Sigmoid colon (tissue), 7 donors: ENCODE data around the gene RIPOR3. TPM values are rescaled to one million over a fixed set of nuclear protein-coding genes. Genes with fewer than 3 reads are reported as not detected.

Experiments
- DNase-seq: peaks from one replicate; pipeline ENCODE4 v3.0.0-alpha.2; 2019
- H3K27ac ChIP-seq, 4 donors: fragments of 200-600 bp; sonication (generic); one replicate each; pipeline ENCODE4 v1.5.1; 2016 to 2019; ENCODE audit warnings: mild to moderate bottlenecking in 1 of 4
- H3K27me3 ChIP-seq, 3 donors: fragments of 200-600 bp; sonication (generic); one replicate each; pipeline ENCODE4 v1.5.1; 2019; ENCODE audit warnings: mild to moderate bottlenecking in 1 of 3
- H3K36me3 ChIP-seq, 4 donors: fragments of 200-600 bp; sonication (generic); one replicate each; pipeline ENCODE4 v1.5.1; 2016 to 2019
- H3K4me1 ChIP-seq, 4 donors: fragments of 200-600 bp; sonication (generic); one replicate each; pipeline ENCODE4 v1.5.1; 2017 to 2019
- H3K4me3 ChIP-seq, 4 donors: fragments of 200-600 bp; sonication (generic); one replicate each; pipeline ENCODE4 v1.5.1; 2017 to 2019; ENCODE audit warnings: mild to moderate bottlenecking in 2 of 4, moderate library complexity in 1 of 4
- H3K9me3 ChIP-seq, 4 donors: fragments of 200-600 bp in 3 of 4; sonication (generic) in 3 of 4; one replicate each; pipeline versions ENCODE4 v1.5.1 to v1.6.1; 2013 to 2019
- CTCF ChIP-seq, 4 experiments: fragments of 450-650 bp in 3 of 4; fragments of 200-600 bp in 1 of 4; IDR thresholded peaks; one replicate each; pipeline ENCODE4 v1.5.1; 2016 to 2019; ENCODE audit warnings: antibody characterized with exemption in 4 of 4, mild to moderate bottlenecking in 3 of 4, moderate library complexity in 2 of 4
- EP300 ChIP-seq, 4 donors: sonication (generic); formaldehyde crosslinking; IDR thresholded peaks; one replicate each; pipeline ENCODE4 v1.6.1; 2017; ENCODE audit warnings: antibody characterized with exemption in 4 of 4
- POLR2A ChIP-seq, 2 donors: fragments of 450-650 bp; IDR thresholded peaks; one replicate each; pipeline ENCODE4 v1.6.1; 2016; ENCODE audit warnings: antibody characterized with exemption in 2 of 2, mild to moderate bottlenecking in 2 of 2, moderate library complexity in 2 of 2
- POLR2AphosphoS5 ChIP-seq, 4 donors: sonication (generic); formaldehyde crosslinking; IDR thresholded peaks; one replicate each; pipeline ENCODE4 v1.6.1; 2017; ENCODE audit warnings: antibody characterized with exemption in 4 of 4
- WGBS, 2 donors: extraction: QIAGEN DNeasy Blood & Tissue Kit; methylation state at CpG; one replicate each; pipeline ENCODE4 v1.1.7; 2013; 5-methylcytosine and 5-hydroxymethylcytosine counted together
- intact Hi-C: fragments of 100-400 bp; cut with DNase I; formaldehyde crosslinking; loops from one replicate; pipeline ENCODE4 v1.15.1; 2023
- polyA plus RNA-seq, 3 donors: library from polyadenylated mRNA; stranded (reverse); fragments of 200-250 nt; gene quantifications; one replicate each; pipeline ENCODE4 v1.2.3, GENCODE V29; 2013
- total RNA-seq, 4 donors: library from RNA; depleted of rRNA; stranded (reverse); fragments of >200 nt; gene quantifications; one replicate each; pipeline ENCODE4 v1.1.0, GENCODE V29; 2016
- donor health status: healthy with polysubstance abuse.
- donor health status: Bipolar disorder and iron deficiency.
- donor health status: healthy.

Gene RIPOR3
- total RNA-seq (10 to 100 TPM in 3 of 4 donors, 1 to 10 TPM in 1; 9.4 to 28.0 (median 15.1) TPM), polyA plus RNA-seq (1 to 10 TPM in 2 of 3 donors, under 1 TPM in 1; 0.92 to 7.8 (median 4.8) TPM)

GRCh38 chr20:50690650-50691572 lies at the start of gene RIPOR3:
Gene RIPOR3 (minus strand): TSS chr20:50691542. CDS start chr20:50691128, 414 bp downstream.
- intact Hi-C loops: no loop called here
- peak; percentile 78 for DNase-seq
- peak within 1 kb of the TSS; percentile 36 to 52 (median 46) for H3K4me3 ChIP-seq
- 19 to 33% methylated on average over 42 of the region's 42 CpGs for WGBS, 2 donors
- H3K4me1 ChIP-seq: peaks cover 0 to 30% (median 15%) of the 10 kb centered on the region in 4 donors
- no peaks in the 10 kb centered on the region for H3K36me3 ChIP-seq
- no peaks in the 10 kb centered on the region for H3K9me3 ChIP-seq
- no peak for TF ChIP-seq POLR2AphosphoS5 (IDR thresholded peaks at IDR 0.05)
- no peak for TF ChIP-seq CTCF (IDR thresholded peaks at IDR 0.05)
- no peak for TF ChIP-seq EP300 (IDR thresholded peaks at IDR 0.05)
- TF ChIP-seq POLR2A (IDR thresholded peaks at IDR 0.05): no peak
- H3K27ac ChIP-seq: peak within 1 kb of the TSS; percentile 63 to 77 (median 68)
- H3K27me3 ChIP-seq: peaks cover 0 to 22% (median 0%) of the 10 kb centered on the region in 3 donors

GRCh38 chr20:50737352-50737751 lies 46.0 kb upstream of the RIPOR3 start:
- no peaks in the 10 kb centered on the region for H3K27me3 ChIP-seq
- intact Hi-C loops: no loop called here
- H3K4me1 ChIP-seq: peaks cover 0 to 2% (median 2%) of the 10 kb centered on the region in 4 donors
- H3K36me3 ChIP-seq: no peaks in the 10 kb centered on the region
- 90 to 95% methylated on average over 4 of the region's 4 CpGs for WGBS, 2 donors
- no peak overlapping the region for H3K4me3 ChIP-seq
- H3K9me3 ChIP-seq: no peaks in the 10 kb centered on the region
- DNase-seq: no peak
- no peak for TF ChIP-seq POLR2A (IDR thresholded peaks at IDR 0.05)
- no peak for TF ChIP-seq CTCF (IDR thresholded peaks at IDR 0.05)
- TF ChIP-seq POLR2AphosphoS5 (IDR thresholded peaks at IDR 0.05): no peak
- TF ChIP-seq EP300 (IDR thresholded peaks at IDR 0.05): no peak
- no peak overlapping the region for H3K27ac ChIP-seq

GRCh38 chr20:50735813-50736212 lies 44.5 kb upstream of the RIPOR3 start:
- H3K27me3 ChIP-seq: no peaks in the 10 kb centered on the region
- H3K4me3 ChIP-seq: no peak overlapping the region
- intact Hi-C loops: no loop called here
- no peak for TF ChIP-seq EP300 (IDR thresholded peaks at IDR 0.05)
- TF ChIP-seq POLR2AphosphoS5 (IDR thresholded peaks at IDR 0.05): no peak
- no peak for TF ChIP-seq CTCF (IDR thresholded peaks at IDR 0.05)
- no peak for TF ChIP-seq POLR2A (IDR thresholded peaks at IDR 0.05)
- no peak for DNase-seq
- no peak overlapping the region for H3K27ac ChIP-seq
- H3K4me1 ChIP-seq: peaks cover 0 to 12% (median 11%) of the 10 kb centered on the region in 4 donors
- H3K9me3 ChIP-seq: no peaks in the 10 kb centered on the region
- no peaks in the 10 kb centered on the region for H3K36me3 ChIP-seq

- H3K4me1 ChIP-seq: peaks cover 0 to 19% (median 14%) of the 10 kb centered on the region in 4 donors
- H3K9me3 ChIP-seq: no peaks in the 10 kb centered on the region
- no peak overlapping the region for H3K4me3 ChIP-seq
- TF ChIP-seq EP300 (IDR thresholded peaks at IDR 0.05) (no peak), POLR2A (IDR thresholded peaks at IDR 0.05) (no peak), CTCF (IDR thresholded peaks at IDR 0.05) (no peak), POLR2AphosphoS5 (IDR thresholded peaks at IDR 0.05) (no peak)
- H3K36me3 ChIP-seq: no peaks in the 10 kb centered on the region
- no peak for DNase-seq
- H3K27ac ChIP-seq: no peak overlapping the region
- intact Hi-C loops: no loop called here
- 79 to 88% methylated on average over 9 of the region's 9 CpGs for WGBS, 2 donors
- no peaks in the 10 kb centered on the region for H3K27me3 ChIP-seq
Observed at GRCh38 chr20:50734730-50735679, 43.7 kb upstream of the RIPOR3 start.
